ENCODE data around the gene DPF1. TPM values are rescaled to one million over a fixed set of nuclear protein-coding genes. Genes with fewer than 3 reads are reported as not detected.

DPF1 gene
- total RNA-seq, 1 donor from 2014 or later = 3.4 TPM

- Histone ChIP-seq H4K20me1 (ENCODE audit: low read depth) (peaks cover under 1% of the 10 kb centered on the region), H3K9me3 (ENCODE audit: low read depth) (no peaks in the 10 kb centered on the region), H3K79me2 (ENCODE audit: low read depth) (peaks cover 6% of the 10 kb centered on the region), H3K4me3 (no peak overlapping the region), H3F3A (ENCODE audit: low read depth) (peaks cover 14% of the 10 kb centered on the region), H3K4me1 (peaks cover 4% of the 10 kb centered on the region), H3K27me3 (peaks cover 14% of the 10 kb centered on the region), H2AFZ (replicated peaks) (no peak overlapping the region), H3K27ac (no peak overlapping the region), H3K4me2 (no peak overlapping the region), H3K9ac (no peak overlapping the region), H3K36me3 (no peaks in the 10 kb centered on the region)
- Mint-ChIP-seq H3K4me1 (peaks cover 26% of the 10 kb centered on the region), H3K27ac (no peak overlapping the region), H3K27me3 (ENCODE audit: insufficient read depth, low read depth) (peaks cover 7% of the 10 kb centered on the region), H3K9me3 (no peaks in the 10 kb centered on the region), H3K36me3 (peaks cover 7% of the 10 kb centered on the region), H3K4me3 (no peak overlapping the region)
- no peak for DNase-seq (ENCODE audit: low spot score)
- TF ChIP-seq EZH2 (IDR thresholded peaks at IDR 0.05) (no peak), EZH2phosphoT487 (IDR thresholded peaks at IDR 0.05) (no peak), CTCF (IDR thresholded peaks at IDR 0.05) (no peak)
Measured at GRCh38 chr19:38221421-38221820, 2.6 kb downstream of the DPF1 start.

- Histone ChIP-seq H3K27ac (no peak overlapping the region), H3K27me3 (peaks cover 13% of the 10 kb centered on the region), H3K9ac (no peak overlapping the region), H4K20me1 (ENCODE audit: low read depth) (no peaks in the 10 kb centered on the region), H3K36me3 (no peaks in the 10 kb centered on the region), H3F3A (ENCODE audit: low read depth) (no peaks in the 10 kb centered on the region), H3K9me3 (ENCODE audit: low read depth) (no peaks in the 10 kb centered on the region), H3K4me2 (no peak overlapping the region), H2AFZ (replicated peaks) (no peak overlapping the region), H3K4me1 (peaks cover 4% of the 10 kb centered on the region), H3K4me3 (no peak overlapping the region), H3K79me2 (ENCODE audit: low read depth) (peaks cover 6% of the 10 kb centered on the region)
- Mint-ChIP-seq H3K4me1 (peaks cover 23% of the 10 kb centered on the region), H3K27me3 (ENCODE audit: insufficient read depth, low read depth) (peaks cover 3% of the 10 kb centered on the region), H3K9me3 (no peaks in the 10 kb centered on the region), H3K36me3 (peaks cover 10% of the 10 kb centered on the region), H3K4me3 (no peak overlapping the region), H3K27ac (no peak overlapping the region)
- TF ChIP-seq EZH2phosphoT487 (IDR thresholded peaks at IDR 0.05) = no peak
- TF ChIP-seq CTCF (IDR thresholded peaks at IDR 0.05) = no peak
- no peak for TF ChIP-seq EZH2 (IDR thresholded peaks at IDR 0.05)
- no peak for DNase-seq (ENCODE audit: low spot score)
Measured at GRCh38 chr19:38219221-38219620, 4.8 kb downstream of the DPF1 start.

- no peak overlapping the region for H3K4me3 Mint-ChIP-seq
- peaks cover 8% of the 10 kb centered on the region for H3K27me3 ChIP-seq
- H3K36me3 ChIP-seq = no peaks in the 10 kb centered on the region
- no peaks in the 10 kb centered on the region for H3K9me3 ChIP-seq (ENCODE audit: low read depth)
- H3K27ac Mint-ChIP-seq = no peak overlapping the region
- no peaks in the 10 kb centered on the region for H3K9me3 Mint-ChIP-seq
- H3K27ac ChIP-seq = no peak overlapping the region
- H3F3A ChIP-seq (ENCODE audit: low read depth) = peaks cover 1% of the 10 kb centered on the region
- no peak overlapping the region for H3K4me3 ChIP-seq
- DNase-seq (ENCODE audit: low spot score) = no peak
- no peaks in the 10 kb centered on the region for H3K27me3 Mint-ChIP-seq (ENCODE audit: insufficient read depth, low read depth)
- no peak overlapping the region for H3K4me2 ChIP-seq
- TF ChIP-seq CTCF (IDR thresholded peaks at IDR 0.05) = no peak
- no peak for TF ChIP-seq EZH2phosphoT487 (IDR thresholded peaks at IDR 0.05)
- TF ChIP-seq EZH2 (IDR thresholded peaks at IDR 0.05) = no peak
- H3K4me1 Mint-ChIP-seq = peaks cover 29% of the 10 kb centered on the region
- H3K9ac ChIP-seq = no peak overlapping the region
- no peaks in the 10 kb centered on the region for H4K20me1 ChIP-seq (ENCODE audit: low read depth)
- no peak overlapping the region for H2AFZ ChIP-seq (replicated peaks)
- no peaks in the 10 kb centered on the region for H3K4me1 ChIP-seq
- peaks cover 12% of the 10 kb centered on the region for H3K36me3 Mint-ChIP-seq
- H3K79me2 ChIP-seq (ENCODE audit: low read depth) = peaks cover 2% of the 10 kb centered on the region
Measured at GRCh38 chr19:38218204-38218603, 5.8 kb downstream of the DPF1 start.

All from neural progenitor cell (in vitro differentiated cells).